Thyroid gland (tissue), 4 donors: Measurements from ENCODE around the gene TELO2.

Experiments used
- CTCF ChIP-seq, 6 experiments: fragments of 200-600 bp in 3 of 6; fragments of 450-650 bp in 3 of 6; sonication (generic) in 3 of 6; IDR thresholded peaks; one replicate each; pipeline ENCODE4 v1.5.1; 2016 to 2019; ENCODE audit warnings: antibody characterized with exemption in 6 of 6, mild to moderate bottlenecking in 2 of 6, inconsistent platforms in 1 of 6, moderate library complexity in 1 of 6
- POLR2A ChIP-seq, 2 donors: fragments of 450-650 bp; IDR thresholded peaks; one replicate each; pipeline ENCODE4 v1.6.1; 2017; ENCODE audit warnings: antibody characterized with exemption in 2 of 2, mild to moderate bottlenecking in 2 of 2, moderate library complexity in 1 of 2

DNA sequence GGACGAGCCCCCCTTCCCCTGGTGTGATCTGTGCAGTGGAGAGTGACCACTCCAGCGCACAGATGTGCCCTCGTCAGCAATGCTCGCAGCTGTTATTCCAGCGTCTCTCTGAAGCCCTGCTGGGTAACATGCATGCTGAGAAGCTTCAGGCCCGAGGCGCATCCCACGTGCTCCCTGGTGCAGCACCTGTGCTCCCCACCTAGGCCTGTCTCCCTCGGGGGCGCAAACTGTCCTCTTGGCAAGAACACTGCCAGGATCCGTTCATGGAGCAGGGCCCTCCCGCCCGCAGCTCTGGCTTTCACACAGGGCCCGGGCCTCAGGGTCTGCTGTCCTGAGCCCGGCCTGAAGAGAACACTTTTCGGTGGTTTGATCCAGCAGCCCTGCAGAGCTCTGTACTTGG, 53.3 kb downstream of the TELO2 start:
- TF ChIP-seq POLR2A (IDR thresholded peaks at IDR 0.05) (no peak), CTCF (IDR thresholded peaks at IDR 0.05) (no peak)
